Kidney epithelial cell (primary cell): ENCODE measurements around the gene STC2. TPM values are rescaled to one million over a fixed set of nuclear protein-coding genes. Genes with fewer than 3 reads are reported as not detected.

Experiments
- DNase-seq: peaks from one replicate; pipeline ENCODE4 v3.0.0-alpha.2; 2010; ENCODE audit warnings: low read depth
- H3K27me3 ChIP-seq: 2 replicates; pipeline ENCODE4 v1.6.0; 2011; ENCODE audit warnings: low read length; ENCODE audit not compliant: control insufficient read depth, insufficient read depth
- H3K36me3 ChIP-seq: 2 replicates; pipeline ENCODE4 v1.5.1; 2011; ENCODE audit warnings: low read length; ENCODE audit not compliant: control insufficient read depth, insufficient read depth
- H3K4me3 ChIP-seq: 2 replicates; pipeline ENCODE4 v1.5.1; 2011; ENCODE audit warnings: low read depth, mild to moderate bottlenecking, control low read depth, low read length
- total RNA-seq: library from RNA; depleted of rRNA; stranded (reverse); fragments of >200 nt; gene quantifications from 2 replicates; pipeline ENCODE4 v1.2.3, GENCODE V29; 2015
- TF ChIP-seq, protein P1 (sequence below): IDR thresholded peaks from 2 replicates; pipeline ENCODE4 v1.5.1; 2011; ENCODE audit warnings: mild to moderate bottlenecking, moderate library complexity, low read length, control low read depth, inconsistent platforms; ENCODE audit not compliant: insufficient read depth, poor library complexity, severe bottlenecking

The STC2 gene
- total RNA-seq, 1 donor from 2014 or later, result 219 TPM

GRCh38 chr5:173296737-173297676, 31.2 kb downstream of the STC2 start:
- no peaks in the 10 kb centered on the region for H3K36me3 ChIP-seq
- TF ChIP-seq, protein P1, sequence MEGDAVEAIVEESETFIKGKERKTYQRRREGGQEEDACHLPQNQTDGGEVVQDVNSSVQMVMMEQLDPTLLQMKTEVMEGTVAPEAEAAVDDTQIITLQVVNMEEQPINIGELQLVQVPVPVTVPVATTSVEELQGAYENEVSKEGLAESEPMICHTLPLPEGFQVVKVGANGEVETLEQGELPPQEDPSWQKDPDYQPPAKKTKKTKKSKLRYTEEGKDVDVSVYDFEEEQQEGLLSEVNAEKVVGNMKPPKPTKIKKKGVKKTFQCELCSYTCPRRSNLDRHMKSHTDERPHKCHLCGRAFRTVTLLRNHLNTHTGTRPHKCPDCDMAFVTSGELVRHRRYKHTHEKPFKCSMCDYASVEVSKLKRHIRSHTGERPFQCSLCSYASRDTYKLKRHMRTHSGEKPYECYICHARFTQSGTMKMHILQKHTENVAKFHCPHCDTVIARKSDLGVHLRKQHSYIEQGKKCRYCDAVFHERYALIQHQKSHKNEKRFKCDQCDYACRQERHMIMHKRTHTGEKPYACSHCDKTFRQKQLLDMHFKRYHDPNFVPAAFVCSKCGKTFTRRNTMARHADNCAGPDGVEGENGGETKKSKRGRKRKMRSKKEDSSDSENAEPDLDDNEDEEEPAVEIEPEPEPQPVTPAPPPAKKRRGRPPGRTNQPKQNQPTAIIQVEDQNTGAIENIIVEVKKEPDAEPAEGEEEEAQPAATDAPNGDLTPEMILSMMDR, result no peak
- H3K4me3 ChIP-seq, result no peak overlapping the region
- DNase-seq, result no peak
- no peaks in the 10 kb centered on the region for H3K27me3 ChIP-seq

GRCh38 chr5:173295796-173296195, 32.4 kb downstream of the STC2 start:
- no peak for DNase-seq
- no peak overlapping the region for H3K4me3 ChIP-seq
- no peaks in the 10 kb centered on the region for H3K36me3 ChIP-seq
- H3K27me3 ChIP-seq, result peaks cover 5% of the 10 kb centered on the region
- TF ChIP-seq, protein P1, result no peak

GRCh38 chr5:173294673-173295320, 33.4 kb downstream of the STC2 start:
- Histone ChIP-seq H3K4me3 (no peak overlapping the region), H3K36me3 (no peaks in the 10 kb centered on the region), H3K27me3 (peaks cover 15% of the 10 kb centered on the region)
- DNase-seq, result no peak
- TF ChIP-seq, protein P1, result no peak

GRCh38 chr5:173293817-173294672, 34.2 kb downstream of the STC2 start:
- H3K4me3 ChIP-seq, result no peak overlapping the region
- TF ChIP-seq, protein P1, result peak; percentile 81
- no peaks in the 10 kb centered on the region for H3K36me3 ChIP-seq
- peaks cover 16% of the 10 kb centered on the region for H3K27me3 ChIP-seq
- peak; percentile 26 for DNase-seq

DNA sequence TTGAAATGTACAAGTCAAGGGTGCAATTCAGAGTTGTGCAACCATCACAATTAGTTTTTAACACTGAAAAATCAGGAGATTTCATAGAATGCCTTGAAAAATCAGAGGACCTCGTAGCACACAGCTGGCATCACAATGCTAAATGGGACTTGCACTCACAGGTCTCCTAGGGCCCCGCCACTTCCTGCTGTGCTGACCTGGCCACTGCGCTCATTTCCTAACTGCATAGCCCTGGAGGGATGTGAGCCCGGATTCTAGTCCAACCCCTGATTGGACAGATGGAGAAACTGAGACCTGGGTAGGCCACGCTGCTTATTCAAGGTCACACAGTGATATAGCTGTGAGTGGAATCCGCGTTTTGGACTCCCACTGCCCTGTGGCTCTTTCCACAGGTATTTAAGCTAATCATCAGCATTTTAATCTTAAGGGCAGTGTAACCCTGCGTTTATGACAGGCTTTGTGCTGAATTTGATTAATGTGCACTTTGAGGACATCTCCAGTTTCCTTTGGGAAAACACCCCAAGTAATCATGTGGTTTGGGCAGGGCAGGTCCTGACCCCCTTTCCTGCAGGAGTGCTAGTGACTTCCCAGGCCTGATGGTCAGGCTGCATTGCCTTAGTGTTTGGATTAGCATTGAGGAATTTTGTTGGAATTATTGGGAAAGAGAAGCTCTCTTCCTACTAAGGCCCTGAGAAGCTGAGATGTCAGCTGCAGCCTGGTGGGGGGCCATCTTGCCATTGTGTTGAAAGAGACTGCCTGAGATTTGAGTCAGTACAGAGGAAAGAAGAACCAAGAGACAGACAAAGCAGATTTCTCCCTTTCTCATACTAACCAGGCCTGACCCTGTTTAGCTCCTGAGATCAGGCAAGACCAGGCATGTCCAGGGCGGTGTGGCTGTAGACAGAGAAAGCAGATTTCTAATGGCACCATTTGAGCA, 36.2 kb downstream of the STC2 start:
- H3K4me3 ChIP-seq, result no peak overlapping the region
- TF ChIP-seq, protein P1, result no peak
- peaks cover 26% of the 10 kb centered on the region for H3K27me3 ChIP-seq
- DNase-seq, result no peak
- no peaks in the 10 kb centered on the region for H3K36me3 ChIP-seq
